HepG2 (cell line): Measurements from ENCODE around the gene ADAMTS17. TPM values are rescaled to one million over a fixed set of nuclear protein-coding genes. Genes with fewer than 3 reads are reported as not detected.

ENCODE experiments used
- BCL6 ChIP-seq: IDR thresholded peaks from 2 replicates; pipeline ENCODE4 v1.6.1; 2016; ENCODE audit warnings: missing genetic modification reagents, missing compliant biosample characterization
- CREB1 ChIP-seq, 2 experiments: fragments of 450-650 bp in 1 of 2; IDR thresholded peaks; 2 replicates each; pipeline ENCODE4 v1.6.1; 2016 to 2017; ENCODE audit warnings: control low read depth in 1 of 2, mild to moderate bottlenecking in 1 of 2, missing compliant biosample characterization in 1 of 2, missing genetic modification characterization in 1 of 2
- ETV5 ChIP-seq: IDR thresholded peaks from 2 replicates; pipeline ENCODE4 v1.6.1; 2018; ENCODE audit warnings: missing biosample characterization, missing genetic modification reagents, inconsistent platforms, borderline replicate concordance
- HMGA1 ChIP-seq: sonication (generic); formaldehyde crosslinking; conservative IDR thresholded peaks from 2 replicates; pipeline ENCODE4 v1.4.0; 2020; ENCODE audit warnings: missing genetic modification reagents
- HOXD1 ChIP-seq: sonication (generic); formaldehyde crosslinking; IDR thresholded peaks from 2 replicates; pipeline ENCODE4 v1.5.0; 2020; ENCODE audit warnings: missing genetic modification reagents
- IKZF5 ChIP-seq: IDR thresholded peaks from 2 replicates; pipeline ENCODE4 v1.6.1; 2018; ENCODE audit warnings: missing genetic modification reagents, mild to moderate bottlenecking, missing compliant biosample characterization
- MAFG ChIP-seq: sonication (generic); formaldehyde crosslinking; IDR thresholded peaks from 2 replicates; pipeline ENCODE4 v1.5.1; 2020; ENCODE audit warnings: mild to moderate bottlenecking, missing genetic modification reagents
- NFATC3 ChIP-seq: sonication (generic); formaldehyde crosslinking; IDR thresholded peaks from 2 replicates; pipeline ENCODE4 v1.5.1; 2020; ENCODE audit warnings: mild to moderate bottlenecking, missing genetic modification reagents
- PAXIP1 ChIP-seq: sonication (generic); formaldehyde crosslinking; conservative IDR thresholded peaks from 2 replicates; pipeline ENCODE4 v1.4.0; 2020; ENCODE audit warnings: mild to moderate bottlenecking, missing genetic modification reagents, moderate library complexity
- SKI ChIP-seq: fragments of 450-650 bp; IDR thresholded peaks from one replicate; pipeline ENCODE4 v1.6.1; 2018; ENCODE audit warnings: mild to moderate bottlenecking; ENCODE audit not compliant: partially characterized antibody
- SMARCC2 ChIP-seq: fragments of 450-650 bp; IDR thresholded peaks from 2 replicates; pipeline ENCODE4 v1.6.1; 2017; ENCODE audit warnings: antibody characterized with exemption, mild to moderate bottlenecking
- YEATS4 ChIP-seq: sonication (generic); formaldehyde crosslinking; IDR thresholded peaks from 2 replicates; pipeline ENCODE4 v1.4.0; 2020; ENCODE audit warnings: missing genetic modification reagents, borderline replicate concordance
- ZFP37 ChIP-seq: sonication (generic); formaldehyde crosslinking; IDR thresholded peaks from 2 replicates; pipeline ENCODE4 v1.4.0; 2020; ENCODE audit warnings: missing genetic modification reagents, borderline replicate concordance
- ZNF18 ChIP-seq: sonication (generic); formaldehyde crosslinking; IDR thresholded peaks from 2 replicates; pipeline ENCODE4 v1.8.0; 2022; ENCODE audit warnings: mild to moderate bottlenecking, missing genetic modification reagents; ENCODE audit not compliant: insufficient replicate concordance
- ZNF331 ChIP-seq: sonication (generic); formaldehyde crosslinking; IDR thresholded peaks from 2 replicates; pipeline ENCODE4 v1.4.0; 2020; ENCODE audit warnings: missing genetic modification reagents
- ZNF646 ChIP-seq: sonication (generic); formaldehyde crosslinking; IDR thresholded peaks from 2 replicates; pipeline ENCODE4 v1.9.0; 2021; ENCODE audit warnings: mild to moderate bottlenecking, missing genetic modification reagents
- polyA plus RNA-seq, 8 experiments: library from polyadenylated mRNA; depleted of rRNA in 3 of 8; stranded (reverse) in 7 of 8; unstranded in 1 of 8; fragments of >200 nt; fragmentation: Illumina TruSeq in 4 of 8; extraction: Trizol in 4 of 8; gene quantifications; 2 replicates each; pipeline versions ENCODE4 v1.2.1 to v1.2.3, GENCODE V29; 2011 to 2016; ENCODE audit warnings: low read depth in 4 of 8, missing spikeins in 1 of 8, mixed read lengths in 1 of 8; ENCODE audit not compliant: insufficient read depth in 1 of 8
- total RNA-seq, 5 experiments: library from RNA; depleted of rRNA; stranded (reverse); fragments of >200 nt; fragmentation: Illumina TruSeq; extraction: Trizol; gene quantifications; 2 replicates each; pipeline ENCODE4 v1.2.3, GENCODE V29; 2016; ENCODE audit warnings: low read depth in 1 of 5

Gene ADAMTS17
- total and polyA plus RNA-seq, 2 of the 13 experiments (the other 11 are each of a cell fraction or from before 2014, with no cell fraction given), result 0.02 to 0.04 TPM

GRCh38 chr15:100350434-100351226 lies 8.9 kb upstream of the ADAMTS17 start (continued):
- TF ChIP-seq ZNF646, result peak; percentile 83
- peak; percentile 92 for TF ChIP-seq IKZF5 (CRISPR knock-in tag)
- TF ChIP-seq NFATC3, result 0 out of 2 replicates have a peak, but pooled peaks have one; percentile 66
- TF ChIP-seq HMGA1 (CRISPR knock-in tag), result no peak
- no peak for TF ChIP-seq SMARCC2
- peak; percentile 91 for TF ChIP-seq ZNF331 (CRISPR knock-in tag)
- peak; percentile 99 for TF ChIP-seq MAFG (CRISPR knock-in tag)
- TF ChIP-seq ETV5 (CRISPR knock-in tag), result peak; percentile 25; the same call in 1 of the 2 replicates
- TF ChIP-seq BCL6 (CRISPR knock-in tag), result peak; percentile 92
- TF ChIP-seq SKI, result peak; percentile 66
- TF ChIP-seq HOXD1, result no peak; the same call in 1 of the 2 replicates
- TF ChIP-seq ZNF18, result peak; percentile 86
- TF ChIP-seq ZFP37 (CRISPR knock-in tag), result no peak
- no peak for TF ChIP-seq YEATS4
- TF ChIP-seq CREB1 (IDR thresholded peaks at IDR 0.05), result no peak
- peak; percentile 74; the same call in 1 of the 2 replicates for TF ChIP-seq CREB1 (CRISPR knock-in tag; IDR thresholded peaks at IDR 0.05)
- peak; percentile 58 for TF ChIP-seq PAXIP1 (CRISPR knock-in tag)
